Stimulated activated CD4-positive, alpha-beta T cell treated with anti-CD3 and anti-CD28 coated beads, Interleukin-2, amount 100 ng/mL, for 4 hours (primary cell): Measurements from ENCODE around the gene TGM4.
"Not testable (repeated sequence)": the region's sequence is repeated elsewhere in the genome, so short reads cannot be mapped to it uniquely, and the experiment has no call there.

ENCODE experiments used
- DNase-seq: peaks from one replicate; pipeline ENCODE4 v3.0.0-alpha.2; 2020; ENCODE audit warnings: low read depth

TGM4 gene

DNA sequence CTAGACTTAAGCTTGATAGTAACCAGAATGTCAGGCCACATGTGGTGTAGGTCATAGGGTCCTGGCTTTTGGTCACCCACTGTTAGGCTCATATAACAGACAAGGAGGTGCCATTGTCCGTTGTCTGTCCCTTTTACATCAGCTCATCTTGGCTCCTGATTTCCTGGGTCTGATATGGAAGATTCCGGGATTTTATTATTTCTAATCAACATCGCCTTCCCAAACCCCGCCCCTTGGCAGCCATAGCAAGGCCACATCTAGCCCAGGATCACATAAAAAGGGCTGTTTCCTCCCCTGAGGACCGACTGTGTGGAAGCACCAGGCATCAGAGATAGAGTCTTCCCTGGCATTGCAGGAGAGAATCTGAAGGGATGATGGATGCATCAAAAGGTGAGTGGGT lies at the start of gene TGM4:
Gene TGM4 (plus strand): TSS at position 301 of the 400 bp plus-strand sequence. CDS start 71 bp downstream, at position 372.
- no peak for DNase-seq

DNA sequence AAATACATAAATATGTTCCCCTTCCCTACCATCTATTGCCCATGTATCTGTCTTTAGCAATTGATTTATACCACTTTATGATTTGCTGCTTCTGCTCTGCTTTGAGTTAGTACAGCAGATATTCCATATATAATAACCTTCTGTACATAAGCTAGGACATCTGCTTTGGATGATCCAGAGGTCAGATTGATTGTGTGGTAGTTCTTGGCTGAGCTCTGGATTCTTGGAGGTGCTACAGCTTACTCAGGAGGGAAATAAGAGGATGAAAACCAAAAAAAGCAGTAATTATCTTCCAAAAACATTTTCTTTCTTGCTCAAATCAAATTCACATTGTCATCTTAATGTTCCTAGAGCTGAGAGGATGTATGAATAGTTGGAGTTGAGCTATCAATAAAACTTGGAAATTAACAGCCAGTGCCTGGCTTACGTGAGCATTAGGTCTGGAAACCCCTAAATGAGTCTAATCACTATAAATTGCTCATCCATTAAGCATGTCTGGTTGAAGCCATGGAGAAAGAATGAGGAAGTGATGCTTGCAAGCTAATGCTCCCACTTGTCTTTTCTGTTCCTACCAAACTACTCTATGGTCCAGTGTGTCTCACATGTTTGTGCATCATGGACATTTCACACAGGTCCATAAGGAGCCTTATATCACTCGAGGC lies 49.0 kb upstream of the TGM4 start:
- DNase-seq: no peak

GRCh38 chr3:44827196-44827595 lies 47.2 kb upstream of the TGM4 start:
- no peak for DNase-seq

GRCh38 chr3:44831232-44831631 lies 43.2 kb upstream of the TGM4 start:
- no peak for DNase-seq

- no peak for DNase-seq
Observed at GRCh38 chr3:44832032-44832431, 42.4 kb upstream of the TGM4 start.

DNA sequence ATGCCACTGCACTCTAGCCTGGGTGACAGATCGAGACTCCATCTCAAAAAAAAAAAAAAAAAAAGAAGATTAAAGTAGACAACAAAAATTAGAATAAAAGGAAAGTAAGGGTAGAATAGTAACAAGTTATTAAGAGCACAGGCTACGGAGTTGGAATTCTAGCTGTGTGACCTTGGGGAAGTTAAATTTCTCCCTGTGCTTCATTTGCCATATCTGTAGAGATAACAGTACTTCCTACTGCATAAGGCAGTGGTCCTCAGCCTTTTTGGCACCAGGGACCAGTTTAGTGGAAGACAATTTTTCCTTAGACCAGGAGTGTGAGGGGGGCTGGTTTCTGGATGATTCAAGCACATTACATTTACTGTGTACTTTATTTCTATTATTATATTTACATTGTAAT lies 41.4 kb upstream of the TGM4 start:
- DNase-seq: no peak

DNA sequence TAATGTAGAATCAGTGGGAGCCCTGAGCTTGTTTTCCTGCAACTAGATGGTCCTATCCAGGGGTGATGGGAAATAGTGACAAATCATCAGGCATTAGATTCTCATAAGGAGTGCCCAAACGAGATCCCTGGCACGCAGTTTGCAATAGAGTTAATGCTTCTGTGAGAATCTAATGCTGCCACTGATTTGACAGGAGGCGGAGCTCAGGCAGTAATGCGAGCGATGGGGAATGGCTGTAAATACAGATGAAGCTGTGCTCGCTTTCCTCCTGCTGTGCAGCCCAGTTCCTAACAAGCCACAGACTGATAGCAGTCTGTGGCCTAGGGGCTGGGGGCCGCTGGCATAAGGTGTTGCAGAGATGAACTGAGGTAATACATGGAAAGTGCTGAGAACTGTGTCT lies 41.0 kb upstream of the TGM4 start:
- no peak for DNase-seq

DNA sequence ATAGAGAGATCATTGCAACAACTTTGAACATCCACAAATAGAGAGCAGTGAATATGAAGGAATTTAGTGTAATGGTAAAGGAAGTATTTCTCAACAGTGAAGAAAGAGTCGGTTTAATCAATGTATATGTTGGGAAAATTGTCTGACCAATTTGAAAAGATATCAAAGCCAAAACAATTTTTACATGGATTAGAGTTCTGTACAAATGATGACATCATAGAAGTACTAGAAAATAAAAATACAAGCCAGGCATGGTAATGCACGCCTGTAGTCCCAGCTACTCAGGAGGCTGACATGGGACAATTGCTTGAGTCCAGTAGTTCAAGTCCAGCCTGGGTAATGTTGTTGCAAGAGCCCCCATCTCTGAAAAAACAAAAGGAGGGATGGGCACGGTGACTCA lies 38.7 kb upstream of the TGM4 start:
- DNase-seq: no peak

DNA sequence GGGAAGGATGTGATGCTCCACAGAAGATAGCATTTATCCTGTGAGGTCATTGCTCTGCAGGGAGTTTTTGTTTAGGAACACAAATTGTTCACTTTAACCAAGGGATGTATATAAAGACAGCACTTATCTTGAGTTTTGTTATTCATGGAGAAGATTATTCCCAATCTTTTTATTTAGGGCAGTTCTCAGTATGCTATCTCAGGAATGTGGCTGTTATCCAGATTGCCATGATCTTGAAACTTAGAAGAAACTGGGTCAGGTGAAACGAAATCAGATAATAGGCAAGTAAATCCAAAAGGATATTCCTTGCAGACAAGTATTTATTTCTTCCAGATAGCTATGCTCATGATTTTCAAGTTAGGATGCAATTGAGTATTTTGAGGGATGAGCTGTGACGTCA lies 32.0 kb upstream of the TGM4 start:
- DNase-seq: no peak

- DNase-seq: no peak
Observed at GRCh38 chr3:44845528-44846520, 28.6 kb upstream of the TGM4 start.

DNA sequence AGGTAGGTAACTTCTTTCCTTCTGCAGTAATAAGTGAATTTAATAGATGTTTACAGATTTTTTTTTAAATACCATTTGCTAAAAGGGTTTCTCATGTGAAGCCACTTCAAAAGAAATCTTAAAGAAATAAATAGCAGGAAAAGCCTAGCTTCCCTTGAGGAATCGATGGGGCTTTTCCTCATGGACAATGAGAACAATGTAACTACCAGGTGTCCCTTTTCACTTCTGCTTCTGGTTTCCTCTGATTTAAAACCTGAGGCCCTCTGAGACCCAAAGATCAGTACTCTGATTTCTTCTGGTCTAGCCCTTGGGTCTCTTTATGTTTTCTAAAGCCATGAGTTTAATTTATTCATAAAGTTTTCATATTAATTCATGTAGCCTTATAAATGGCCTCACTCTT lies 25.8 kb upstream of the TGM4 start:
- DNase-seq: no peak

- DNase-seq: not testable (repeated sequence)
Observed at GRCh38 chr3:44856663-44857062, 17.7 kb upstream of the TGM4 start.

DNA sequence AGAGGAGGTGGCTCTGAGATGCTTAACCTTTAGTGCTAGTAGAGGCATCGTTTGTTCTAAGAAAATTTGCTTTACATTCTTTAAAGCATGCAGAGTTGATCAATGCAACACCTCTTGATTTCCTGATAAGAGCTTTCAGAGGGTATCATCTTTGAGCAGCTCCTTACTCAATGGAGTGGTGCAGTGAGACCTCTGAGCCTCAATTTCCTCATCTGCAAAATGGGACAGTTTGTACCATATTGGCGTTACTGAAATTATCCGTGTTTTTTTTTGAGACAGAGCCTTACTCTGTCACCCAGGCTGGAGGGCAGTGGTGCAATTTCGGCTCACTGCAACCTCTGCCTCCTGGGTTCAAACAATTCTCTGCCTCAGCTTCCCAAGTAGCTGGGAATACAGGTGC lies 14.3 kb upstream of the TGM4 start:
- DNase-seq: no peak

- DNase-seq: peak; percentile 88
Observed at GRCh38 chr3:44861412-44862225, 12.8 kb upstream of the TGM4 start, which contains the start of gene TMEM42. Gene TMEM42 (plus strand): TSS chr3:44861912. CDS start chr3:44861925, 13 bp downstream.

DNA sequence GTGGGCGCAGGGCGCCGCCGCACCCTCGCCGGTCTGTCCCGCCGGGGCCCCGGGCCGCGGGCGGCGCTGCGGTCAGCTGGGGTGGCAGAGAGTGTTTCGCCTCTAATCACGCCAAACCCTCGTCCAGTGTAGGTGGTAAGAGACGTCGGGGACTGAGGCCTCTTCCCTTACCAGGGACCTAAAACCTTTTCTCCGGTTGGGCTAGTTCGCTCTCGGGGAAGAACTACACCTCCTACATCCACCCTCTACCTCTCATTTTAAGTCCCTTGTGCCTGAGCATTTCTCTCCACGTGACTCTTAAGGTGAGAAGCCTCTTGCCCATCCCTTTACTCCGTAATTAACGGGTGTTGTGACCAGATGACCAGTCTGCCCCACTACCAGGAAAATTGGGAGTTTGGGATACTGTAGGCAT lies 12.2 kb upstream of the TGM4 start:
- no peak for DNase-seq

- DNase-seq: no peak
Observed at GRCh38 chr3:44865272-44866035, 9.0 kb upstream of the TGM4 start.

DNA sequence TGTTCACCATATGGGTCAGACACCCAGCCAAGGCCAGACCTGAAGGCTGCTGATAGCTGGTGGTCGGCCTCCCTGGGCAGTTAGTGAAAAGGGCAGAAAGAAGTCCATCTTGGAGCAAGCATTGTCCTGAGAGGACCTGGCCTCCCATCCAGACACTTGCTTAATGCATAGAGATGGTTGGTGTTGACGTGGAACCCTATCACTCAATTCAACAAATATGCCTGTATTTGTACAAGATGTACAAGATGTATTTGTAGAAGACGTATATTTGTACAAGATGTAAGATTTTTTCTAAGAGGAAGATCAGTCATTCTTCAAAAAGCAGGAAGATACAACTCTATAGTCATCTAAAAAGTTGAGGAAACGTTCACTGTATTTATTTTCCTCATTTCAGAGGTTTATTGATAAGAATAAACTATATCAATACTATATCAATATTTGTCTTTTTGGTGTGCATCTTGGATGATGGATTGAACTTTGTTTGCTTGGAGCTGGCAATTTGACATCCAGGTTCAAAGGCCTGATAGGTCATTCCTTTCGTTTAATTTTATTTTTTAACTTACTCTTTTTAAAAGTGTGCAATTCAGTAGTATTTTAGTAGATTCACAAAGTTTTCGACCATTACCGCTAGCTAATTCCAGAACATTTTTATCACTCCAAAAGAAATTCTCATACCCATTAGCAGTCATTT lies 6.8 kb upstream of the TGM4 start:
- no peak for DNase-seq

DNA sequence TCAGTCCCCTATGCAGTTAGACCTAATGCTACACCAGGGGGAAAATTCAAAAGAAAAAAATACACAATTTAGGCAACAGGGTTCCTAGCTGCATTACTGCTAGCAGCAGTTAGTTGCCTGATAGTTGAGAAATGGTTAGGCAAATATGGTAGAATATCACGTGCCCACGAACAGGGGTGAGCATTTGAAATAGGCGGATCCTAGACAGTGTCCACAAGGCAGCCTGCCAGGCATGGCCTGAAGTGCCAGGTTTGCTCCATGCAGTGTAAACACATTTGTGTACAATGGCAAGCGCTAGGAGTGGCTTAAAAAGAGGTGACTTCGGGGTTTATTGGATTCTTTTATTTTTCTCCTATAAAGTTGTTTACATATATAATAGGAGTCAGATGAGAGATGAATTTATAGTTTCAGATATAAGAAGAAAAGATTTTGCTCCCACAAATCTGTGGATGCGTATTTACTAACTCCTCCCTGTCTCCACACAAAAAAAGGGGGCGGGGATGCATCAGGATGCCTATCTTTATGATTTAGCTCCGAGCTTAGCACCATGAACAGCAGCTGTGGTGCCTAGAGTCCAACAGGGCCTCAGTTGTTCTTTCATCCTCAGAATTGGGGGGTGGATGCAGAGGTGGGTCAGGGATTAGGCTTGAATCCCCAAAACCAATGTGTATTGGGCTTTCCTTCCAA lies 3.9 kb upstream of the TGM4 start:
- no peak for DNase-seq

- no peak for DNase-seq
Observed at GRCh38 chr3:44875596-44875995, 1.2 kb downstream of the TGM4 start.

DNA sequence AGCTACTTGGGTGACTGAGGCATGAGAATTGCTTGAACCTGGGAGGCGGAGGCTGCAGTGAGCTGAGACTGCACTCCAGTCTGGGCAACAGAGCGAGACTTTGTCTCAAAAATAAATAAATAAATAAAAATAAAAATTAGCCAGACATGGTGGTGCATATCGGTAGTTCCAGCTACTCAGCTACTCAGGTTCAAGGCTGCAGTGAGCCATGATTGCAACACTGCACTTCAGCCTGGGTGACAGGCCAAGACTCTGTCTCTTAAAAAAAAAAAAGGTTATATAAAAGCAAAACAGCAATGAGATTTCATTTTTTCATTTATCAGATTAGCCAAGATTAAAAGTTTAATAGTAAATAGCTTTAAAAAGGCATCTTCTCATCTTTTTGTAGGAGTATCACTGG lies 2.9 kb downstream of the TGM4 start:
- no peak for DNase-seq
